Measurements from ENCODE around the gene TAF8.
"Not testable (repeated sequence)": the region's sequence is repeated elsewhere in the genome, so short reads cannot be mapped to it uniquely, and the experiment has no call there.

DNA sequence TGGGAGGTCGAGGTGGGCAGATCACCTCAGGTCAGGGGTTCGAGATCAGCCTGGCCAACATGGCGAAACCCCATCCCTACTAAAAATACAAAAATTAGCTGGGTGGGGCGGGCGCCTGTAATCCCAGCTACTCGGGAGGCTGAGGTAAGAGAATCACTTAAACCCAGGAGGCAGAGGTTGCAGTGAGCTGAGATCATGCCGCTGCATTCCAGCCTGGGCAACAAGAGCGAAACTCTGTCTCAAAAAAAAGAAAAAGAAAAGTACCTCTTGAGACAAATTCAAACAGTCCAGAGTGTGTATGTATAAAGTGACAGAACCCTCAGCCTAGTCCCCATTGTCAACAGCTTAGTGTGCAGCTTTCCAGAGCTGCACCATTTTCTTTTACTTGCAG is 42.2 kb upstream of the TAF8 start:
- TF ChIP-seq, protein P1, sequence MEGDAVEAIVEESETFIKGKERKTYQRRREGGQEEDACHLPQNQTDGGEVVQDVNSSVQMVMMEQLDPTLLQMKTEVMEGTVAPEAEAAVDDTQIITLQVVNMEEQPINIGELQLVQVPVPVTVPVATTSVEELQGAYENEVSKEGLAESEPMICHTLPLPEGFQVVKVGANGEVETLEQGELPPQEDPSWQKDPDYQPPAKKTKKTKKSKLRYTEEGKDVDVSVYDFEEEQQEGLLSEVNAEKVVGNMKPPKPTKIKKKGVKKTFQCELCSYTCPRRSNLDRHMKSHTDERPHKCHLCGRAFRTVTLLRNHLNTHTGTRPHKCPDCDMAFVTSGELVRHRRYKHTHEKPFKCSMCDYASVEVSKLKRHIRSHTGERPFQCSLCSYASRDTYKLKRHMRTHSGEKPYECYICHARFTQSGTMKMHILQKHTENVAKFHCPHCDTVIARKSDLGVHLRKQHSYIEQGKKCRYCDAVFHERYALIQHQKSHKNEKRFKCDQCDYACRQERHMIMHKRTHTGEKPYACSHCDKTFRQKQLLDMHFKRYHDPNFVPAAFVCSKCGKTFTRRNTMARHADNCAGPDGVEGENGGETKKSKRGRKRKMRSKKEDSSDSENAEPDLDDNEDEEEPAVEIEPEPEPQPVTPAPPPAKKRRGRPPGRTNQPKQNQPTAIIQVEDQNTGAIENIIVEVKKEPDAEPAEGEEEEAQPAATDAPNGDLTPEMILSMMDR (conservative IDR thresholded peaks at IDR 0.05; ENCODE audit: low read depth, low read length), result not testable (repeated sequence)
- not testable (repeated sequence) for TF ChIP-seq EZH2 (IDR thresholded peaks at IDR 0.05; ENCODE audit: low read length, unreplicated experiment); EZH2phosphoT487 (IDR thresholded peaks at IDR 0.05; ENCODE audit: borderline replicate concordance, low read length)

Measured in PC-3 (cell line).